ENCODE measurements around the gene CD300A.

The CD300A gene

DNA sequence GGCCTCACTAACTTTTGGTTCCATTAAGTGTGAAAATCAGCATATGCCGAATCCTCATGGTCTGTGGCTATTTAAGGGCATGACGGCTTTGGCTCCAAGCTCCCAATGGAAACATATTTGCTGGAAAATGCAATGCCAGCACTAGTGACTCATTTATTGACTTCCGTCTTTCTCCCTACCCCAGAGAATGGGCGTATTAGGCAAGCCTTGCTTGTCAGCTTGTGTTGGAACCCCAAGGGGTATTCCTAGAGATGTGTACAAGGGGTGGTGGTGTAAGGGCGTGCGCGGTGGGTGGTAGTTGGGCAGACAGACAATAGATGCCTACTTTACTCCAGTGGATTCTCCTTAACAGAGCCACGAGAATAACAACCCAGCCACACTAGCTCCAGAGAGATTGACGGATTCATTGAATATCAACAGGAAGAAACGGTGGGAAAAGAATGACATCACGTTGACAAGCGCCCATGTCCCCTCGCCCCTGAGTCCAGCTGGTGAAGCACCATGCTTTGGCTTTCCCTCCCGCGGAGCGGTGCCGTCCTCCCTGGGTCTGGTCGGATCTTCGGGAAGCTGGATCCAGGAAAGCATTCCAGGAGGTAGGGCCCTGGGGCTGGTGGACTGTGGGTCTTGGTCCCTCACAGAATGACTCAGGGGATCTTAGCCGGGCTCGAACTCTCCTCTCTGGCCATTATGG, 54.5 kb downstream of the CD300A start:
- DNase-seq (ENCODE audit: low read depth): no peak

DNA sequence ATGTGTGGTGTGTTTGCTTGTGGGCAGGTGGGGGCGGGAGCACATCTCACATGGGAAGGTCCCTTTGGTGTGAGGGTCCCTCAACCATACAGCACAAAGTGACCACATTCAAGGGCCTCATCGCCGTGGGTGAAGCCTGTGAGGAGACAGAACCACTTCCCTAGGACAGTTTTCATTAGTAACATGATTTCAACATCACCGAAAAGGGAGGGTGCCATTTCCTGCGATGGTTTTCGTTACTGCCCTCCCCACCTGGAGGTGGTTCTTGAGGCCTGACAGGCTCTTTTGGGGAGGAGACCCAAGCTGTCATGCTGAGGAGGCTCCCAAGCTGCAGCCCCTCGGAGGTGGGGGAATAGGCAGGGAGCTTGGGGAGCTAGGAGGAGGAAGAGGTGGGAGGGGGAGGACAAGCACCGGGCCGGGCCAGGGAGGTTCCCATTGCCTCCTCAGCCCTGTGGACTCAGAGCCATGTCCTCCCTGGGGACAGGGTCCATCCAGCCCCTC, 55.3 kb downstream of the CD300A start:
- DNase-seq (ENCODE audit: low read depth): no peak

DNA sequence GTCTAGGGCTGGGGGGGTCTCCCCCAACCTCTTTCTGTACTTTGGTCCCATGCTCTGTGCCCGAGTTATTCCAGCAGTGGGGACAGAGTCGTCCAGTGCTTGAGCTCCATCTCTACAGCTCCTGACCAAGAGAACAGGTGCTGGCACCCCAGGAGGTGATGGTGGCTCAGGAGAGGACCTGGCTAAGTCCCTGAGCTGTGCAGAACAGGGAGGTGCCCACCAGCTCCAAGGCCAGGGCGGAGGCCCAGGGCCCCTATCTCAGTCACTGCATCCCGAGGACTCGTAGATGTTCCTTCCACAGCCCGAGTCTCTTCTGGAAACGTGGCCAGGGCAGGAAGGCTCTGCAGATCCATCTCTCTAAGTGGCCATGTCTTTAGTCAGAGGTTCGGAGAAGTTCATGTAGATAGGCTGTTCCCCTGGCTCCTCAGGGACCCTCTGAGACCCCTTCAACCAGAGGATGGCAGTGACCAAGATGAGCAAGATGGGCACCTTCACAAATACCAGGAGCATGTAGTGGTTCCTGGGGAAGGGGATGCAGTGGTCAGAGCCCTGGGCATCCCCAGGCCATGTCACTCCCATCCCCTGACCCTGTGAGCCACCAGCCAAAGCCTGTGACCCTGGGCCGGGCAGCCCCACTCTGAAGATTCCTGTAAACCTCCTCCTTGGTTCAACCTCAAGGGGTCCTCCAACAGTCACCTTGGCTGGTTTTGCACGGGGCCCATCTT, 56.1 kb downstream of the CD300A start:
- DNase-seq (ENCODE audit: low read depth): no peak

DNA sequence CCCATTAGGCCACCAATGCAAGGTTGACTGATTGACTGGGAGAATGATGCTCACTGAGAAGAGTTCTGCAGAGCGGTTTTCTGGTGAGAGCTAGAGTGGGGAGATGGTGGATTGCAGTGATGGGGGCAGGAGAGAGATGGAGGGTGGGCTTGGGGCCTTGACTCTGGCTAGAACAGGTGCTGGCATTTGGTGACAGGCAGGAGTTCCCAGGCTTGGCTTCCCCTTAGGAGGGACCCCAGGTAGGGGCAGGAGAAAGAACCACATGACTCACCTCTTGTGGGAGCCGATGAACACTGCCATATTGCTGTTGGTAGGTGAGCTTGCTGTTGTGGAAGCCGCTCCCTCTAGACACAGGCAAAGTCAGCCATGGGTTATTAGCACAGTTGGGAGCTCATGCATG, 56.9 kb downstream of the CD300A start:
- no peak for DNase-seq (ENCODE audit: low read depth)

DNA sequence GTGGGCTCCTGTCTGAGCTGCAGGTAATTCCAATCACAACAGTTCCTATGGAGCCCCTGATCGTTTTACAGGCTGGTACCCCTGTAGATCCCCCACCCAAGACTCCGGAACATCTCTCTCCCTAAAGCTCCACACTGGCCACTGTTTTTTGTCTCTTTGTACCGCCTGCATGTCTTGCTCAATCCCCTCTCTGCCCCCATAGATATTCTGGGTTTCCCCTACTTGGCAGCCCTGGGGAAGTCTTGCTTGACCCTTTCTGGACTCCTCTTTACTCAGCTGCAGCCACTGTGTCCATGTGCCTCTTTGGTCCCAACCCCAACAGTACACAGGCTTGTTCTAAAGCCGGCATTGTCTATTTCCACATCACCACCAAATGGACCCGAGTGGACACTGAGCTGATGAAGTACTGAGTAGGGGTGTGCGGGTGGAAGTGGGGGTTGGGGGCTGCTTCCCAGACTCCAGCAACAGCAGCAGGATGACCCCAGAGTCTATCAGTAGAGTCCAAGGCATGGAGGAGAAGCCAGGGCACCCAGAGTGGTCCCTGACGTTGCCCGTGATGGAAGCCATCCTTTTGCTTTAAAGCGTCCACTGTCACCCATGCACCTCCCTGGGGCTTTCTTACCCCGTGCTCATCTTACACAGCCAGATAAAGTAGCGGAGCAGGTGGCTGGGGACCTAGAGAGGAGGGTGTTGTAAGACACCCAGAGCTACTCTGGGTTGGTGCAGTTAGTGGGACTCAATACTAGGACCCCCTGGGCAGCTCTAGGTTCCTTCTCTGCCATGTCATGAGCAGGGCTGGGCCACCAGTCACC, 58.4 kb downstream of the CD300A start:
- DNase-seq (ENCODE audit: low read depth): no peak

DNA sequence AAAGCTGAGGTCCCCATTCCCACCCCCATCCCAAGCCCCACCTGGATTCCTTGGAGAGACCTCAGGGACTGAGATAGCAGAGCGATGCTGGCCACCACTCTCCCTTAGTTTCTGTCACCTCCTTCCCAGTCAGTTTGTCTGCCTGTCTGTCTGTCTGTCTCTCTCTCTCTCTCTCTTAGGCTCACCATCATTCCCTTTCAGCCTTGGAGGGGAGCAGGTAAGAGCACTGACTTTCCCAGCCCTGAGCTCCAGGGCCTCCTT, 59.0 kb downstream of the CD300A start:
- DNase-seq (ENCODE audit: low read depth): no peak

DNA sequence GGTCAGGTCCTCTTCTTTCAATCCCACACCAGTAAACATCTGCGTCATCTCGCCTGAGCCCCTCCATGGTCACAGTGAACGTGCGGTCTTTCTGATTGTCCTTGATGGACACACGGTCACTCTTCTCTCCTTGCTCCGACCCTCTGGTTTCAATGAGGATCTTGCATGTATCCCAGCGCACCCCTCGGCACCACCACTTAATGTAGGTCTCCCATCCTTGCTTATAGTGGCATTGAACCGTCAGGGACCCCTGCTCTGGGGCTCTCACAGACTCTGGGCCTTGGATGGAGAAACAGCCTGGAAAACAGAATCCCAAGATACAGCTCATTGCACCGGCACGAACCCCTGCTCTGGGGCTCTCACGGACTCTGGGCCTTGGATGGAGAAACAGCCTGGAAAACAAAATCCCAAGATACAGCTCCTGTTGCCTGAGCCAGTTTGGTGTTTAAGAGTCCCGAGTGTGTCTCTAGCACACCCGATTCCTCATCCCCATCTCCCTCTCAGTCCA, 59.4 kb downstream of the CD300A start:
- DNase-seq (ENCODE audit: low read depth): no peak

DNA sequence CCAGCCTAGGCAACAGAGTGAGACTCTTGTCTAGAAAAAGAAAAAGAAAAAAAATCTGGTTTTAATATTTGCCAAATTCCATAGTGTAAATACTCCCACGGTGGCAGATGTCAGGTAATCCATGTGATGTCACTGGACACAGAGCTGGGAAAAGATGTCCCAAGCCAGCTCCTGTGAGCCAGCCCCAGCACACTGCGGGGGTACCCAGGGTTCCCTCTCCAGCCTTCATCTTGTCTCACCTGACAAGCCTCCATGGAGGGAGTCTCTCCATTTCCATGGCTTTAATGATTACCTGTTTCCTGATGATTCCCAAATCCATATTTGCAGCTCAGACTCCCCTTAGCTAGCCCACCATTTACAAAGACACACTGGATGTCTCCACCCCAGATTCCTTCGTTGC, 60.2 kb downstream of the CD300A start:
- no peak for DNase-seq (ENCODE audit: low read depth)

DNA sequence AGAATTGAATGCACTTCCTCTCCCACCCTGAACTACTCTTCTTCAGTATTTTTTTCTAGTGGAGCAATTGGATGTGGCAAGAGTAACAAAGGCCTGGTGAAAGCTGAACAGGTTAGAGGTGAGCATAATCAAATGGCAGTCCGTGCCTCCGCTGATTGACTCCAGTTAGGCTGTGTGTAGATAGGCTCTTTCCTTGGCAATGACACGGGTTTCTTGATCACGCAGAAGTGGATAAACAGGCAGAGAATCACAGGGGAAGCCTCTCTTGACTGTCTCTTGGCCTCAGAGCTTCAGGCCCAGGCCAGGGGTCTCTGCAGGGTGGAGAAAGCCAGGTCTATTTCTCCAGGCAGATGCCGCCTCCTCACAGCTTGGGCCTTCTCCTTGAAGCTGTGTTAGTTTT, 60.6 kb downstream of the CD300A start:
- DNase-seq (ENCODE audit: low read depth): no peak

DNA sequence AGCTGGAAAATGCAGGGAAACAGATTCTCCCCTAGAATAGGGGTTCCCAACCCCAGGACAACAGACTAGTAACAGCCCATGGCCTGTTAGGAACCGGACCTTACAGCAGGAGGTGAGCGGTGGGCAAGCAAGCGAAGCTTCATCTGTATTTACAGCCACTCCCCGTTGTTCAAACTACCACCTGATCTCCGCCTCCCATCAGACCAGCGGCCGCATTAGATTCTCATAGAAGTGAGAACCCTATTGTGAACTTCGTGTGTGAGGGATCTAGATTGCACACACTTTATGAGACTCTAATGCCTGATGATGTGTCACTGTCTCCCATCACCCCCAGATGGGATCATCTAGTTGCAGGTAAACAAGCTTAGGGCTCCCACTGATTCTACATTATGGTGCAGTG, 61.3 kb downstream of the CD300A start:
- DNase-seq (ENCODE audit: low read depth): no peak

DNA sequence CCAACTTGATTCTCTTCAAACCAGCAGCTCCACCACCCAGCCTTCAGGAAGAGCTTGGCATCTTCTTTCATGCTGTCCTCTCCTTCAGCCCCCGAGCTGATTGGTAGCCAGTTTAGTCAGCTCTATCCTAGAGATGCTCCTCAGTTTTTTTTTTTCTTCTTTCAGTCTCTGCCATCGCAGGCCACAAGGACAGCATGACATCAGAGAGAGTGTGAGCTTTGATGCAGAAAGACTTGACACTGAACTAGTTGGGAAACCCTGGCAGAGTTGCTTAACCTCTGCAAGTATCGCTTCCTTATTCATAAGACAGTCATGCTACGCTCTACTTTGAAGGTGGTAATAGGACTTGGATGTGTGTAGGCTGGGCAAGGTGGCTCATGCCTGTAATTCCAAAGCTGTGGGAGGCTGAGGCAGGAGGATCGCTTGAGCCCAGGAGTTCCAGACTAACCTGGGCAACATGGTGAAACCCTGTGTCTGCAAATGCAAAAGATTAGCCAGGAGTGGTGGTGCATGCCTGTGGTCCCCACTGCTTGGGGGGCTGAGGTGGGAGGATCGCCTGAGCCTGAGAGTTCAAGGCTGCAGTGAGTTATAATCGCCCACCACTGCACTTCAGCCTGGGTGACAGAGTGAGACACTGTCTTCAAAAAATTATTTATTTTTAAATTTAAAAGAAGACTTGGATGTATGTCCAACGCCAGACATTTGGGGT, 62.2 kb downstream of the CD300A start:
- no peak for DNase-seq (ENCODE audit: low read depth)

DNA sequence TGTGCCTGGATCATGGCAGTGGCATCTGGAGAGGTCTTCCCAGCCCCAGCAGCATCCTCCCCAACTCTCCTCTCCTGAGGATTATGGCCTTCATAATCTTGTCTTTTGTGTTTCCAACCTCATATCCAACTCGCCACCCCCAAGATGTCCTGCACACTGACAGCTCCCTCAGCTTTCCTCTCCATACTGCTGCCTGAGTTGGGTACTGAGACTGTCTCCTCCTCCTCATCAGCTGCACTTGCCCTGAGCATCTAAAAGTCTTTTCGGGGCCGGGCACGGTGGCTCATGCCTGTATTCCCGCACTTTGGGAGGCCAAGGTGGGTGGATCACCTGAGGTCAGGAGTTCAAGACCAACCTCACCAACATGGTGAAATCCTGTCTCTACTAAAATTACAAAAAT, 62.8 kb downstream of the CD300A start:
- DNase-seq (ENCODE audit: low read depth): no peak

DNA sequence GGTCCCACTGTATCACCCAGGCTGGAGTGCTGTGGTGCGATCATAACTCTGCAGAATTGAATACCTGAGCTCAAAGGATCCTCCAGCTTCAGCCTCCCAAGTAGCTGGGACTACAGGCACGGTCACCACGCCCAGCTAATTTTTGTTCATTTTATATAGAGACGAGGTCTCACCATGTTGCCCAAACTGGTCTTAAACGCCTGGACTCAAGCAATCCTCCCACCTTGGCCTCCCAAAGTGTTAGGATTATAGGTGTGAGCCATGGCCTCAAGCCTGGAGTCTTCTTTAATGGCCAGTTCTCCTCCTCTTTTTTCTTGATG, 64.4 kb downstream of the CD300A start:
- DNase-seq (ENCODE audit: low read depth): no peak

DNA sequence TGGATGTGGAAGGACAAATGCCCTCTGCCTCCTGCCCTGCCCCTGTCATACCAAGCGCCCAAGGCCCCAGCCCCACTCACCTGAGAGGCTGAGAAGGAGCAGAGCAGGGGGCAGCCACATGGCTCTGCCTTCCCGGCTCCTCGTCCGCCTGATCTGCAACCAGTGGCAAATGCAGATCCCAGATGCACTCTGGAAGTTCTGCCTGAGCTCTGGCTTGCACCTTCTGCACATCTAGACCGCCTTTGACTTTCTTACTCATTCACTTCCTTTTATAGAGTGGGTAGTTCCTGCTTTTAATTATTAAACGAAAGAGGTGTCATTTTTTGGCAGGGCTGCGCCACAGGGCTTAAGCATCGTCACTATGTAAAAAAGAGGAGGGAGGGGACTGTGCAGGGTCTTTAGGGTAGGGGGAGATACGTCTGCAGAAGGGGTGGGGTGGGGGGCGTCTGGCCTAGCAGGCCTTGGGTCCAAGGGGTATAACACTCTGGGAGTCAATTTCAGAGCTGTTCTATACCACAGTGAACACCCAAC, 64.9 kb downstream of the CD300A start, which contains the start of gene CD300LB:
CD300LB (minus strand) TSS at position 245 of the 531 bp plus-strand sequence; CDS start at position 120, 125 bp downstream.
- DNase-seq (ENCODE audit: low read depth): no peak

DNA sequence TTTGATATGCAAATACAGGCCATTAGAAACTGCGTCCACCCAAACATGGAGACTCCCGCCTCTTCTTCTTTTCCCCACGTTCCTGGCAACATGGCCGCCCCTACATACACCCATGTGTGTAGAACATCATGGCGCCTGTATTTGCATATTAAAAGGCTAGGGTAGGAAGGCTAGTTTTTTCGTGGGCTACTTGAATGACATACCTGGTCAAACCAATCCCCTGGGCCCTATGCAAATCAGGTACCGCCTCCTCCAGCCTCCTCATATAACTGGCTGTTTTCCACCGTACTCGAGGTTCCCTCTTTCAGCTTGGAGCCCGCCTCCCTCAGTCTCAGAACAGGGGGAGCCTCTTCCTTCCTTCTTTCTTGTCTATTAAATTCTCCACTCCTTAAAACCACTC, 65.7 kb downstream of the CD300A start:
- no peak for DNase-seq (ENCODE audit: low read depth)

Data from stimulated activated CD4-positive, alpha-beta T cell treated with anti-CD3 and anti-CD28 coated beads, Interleukin-2, amount 100 ng/mL, for 4 hours (primary cell).